K562 (cell line): Measurements from ENCODE around the gene KATNAL1.

Source experiments
- CGGBP1 ChIP-seq: fragments of 250-450 bp; sonication (Bioruptor Pico); IDR thresholded peaks from 2 replicates; pipeline ENCODE4 v1.9.0; 2021; ENCODE audit warnings: mild to moderate bottlenecking
- MAFK ChIP-seq: IDR thresholded peaks from 2 replicates; pipeline ENCODE4 v1.6.1; 2011; ENCODE audit warnings: low read length, improper control_type of control experiment

DNA sequence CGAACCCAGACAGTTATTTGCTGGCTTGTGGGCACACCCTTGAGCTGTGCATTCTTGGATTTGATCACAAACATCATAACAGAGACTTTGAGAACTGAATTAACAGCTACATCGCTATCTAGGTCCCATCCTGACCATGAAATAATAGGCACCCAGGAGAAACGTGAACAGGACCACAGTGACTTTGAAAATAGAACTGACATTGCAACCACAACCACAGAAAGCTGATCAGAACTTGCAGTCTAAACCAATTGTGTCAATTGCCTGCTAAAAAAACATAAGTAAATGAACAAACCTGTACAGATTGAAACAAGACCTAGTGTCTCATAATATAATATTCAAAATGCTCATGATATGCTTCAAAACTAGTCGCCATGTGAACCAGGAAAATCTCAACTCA is 18.3 kb upstream of the KATNAL1 start:
- TF ChIP-seq MAFK (no peak), CGGBP1 (CRISPR knock-in tag) (no peak)
